Left forelimb (tissue), 1 donor: Measurements from ENCODE around the gene PRPF19.
"Not testable (repeated sequence)": the region's sequence is repeated elsewhere in the genome, so short reads cannot be mapped to it uniquely, and the experiment has no call there.

ENCODE experiments used
- DNase-seq: peaks from one replicate; pipeline ENCODE4 v3.0.0-alpha.2; 2018; ENCODE audit warnings: low spot score

PRPF19 gene

DNA sequence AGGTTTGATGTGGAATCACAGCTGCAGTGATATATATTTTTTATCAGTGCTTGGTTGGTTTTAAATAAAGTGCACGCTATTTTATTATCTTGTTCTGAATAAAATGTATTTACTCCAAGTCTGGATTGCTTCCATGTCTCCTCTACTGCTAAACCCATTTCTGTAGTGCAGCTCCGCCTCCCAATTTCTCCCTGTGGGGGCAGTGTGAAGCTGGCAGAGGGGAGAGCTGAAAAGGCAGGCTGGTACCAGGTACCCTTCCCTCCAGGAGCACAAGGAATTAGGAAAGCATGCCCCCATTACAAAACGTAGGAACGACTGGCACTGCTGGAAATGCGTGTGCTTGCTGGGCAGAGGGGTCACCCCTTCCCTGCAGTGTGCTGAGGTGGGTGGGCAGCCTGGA is 16.9 kb upstream of the PRPF19 start:
- no peak for DNase-seq

DNA sequence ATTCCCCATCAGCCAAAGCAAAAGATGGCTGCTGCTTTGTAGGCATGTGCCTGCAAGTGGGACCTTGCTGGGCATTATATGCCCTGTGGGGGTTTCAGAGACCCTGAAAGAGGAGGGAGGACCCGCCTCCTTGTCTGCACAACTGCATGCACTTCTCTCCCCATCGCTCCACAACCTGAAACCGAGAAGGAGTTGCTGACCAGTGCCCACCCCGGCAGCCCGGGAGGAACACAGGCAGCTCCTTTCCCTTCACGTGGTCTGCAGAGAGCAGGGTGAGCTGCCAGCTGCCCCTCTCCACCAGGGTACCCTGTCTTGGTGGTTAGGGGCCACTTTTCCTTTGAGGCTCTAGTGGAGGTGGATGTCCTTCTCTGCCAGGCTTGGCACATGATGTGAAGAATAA is 16.5 kb upstream of the PRPF19 start:
- no peak for DNase-seq

DNA sequence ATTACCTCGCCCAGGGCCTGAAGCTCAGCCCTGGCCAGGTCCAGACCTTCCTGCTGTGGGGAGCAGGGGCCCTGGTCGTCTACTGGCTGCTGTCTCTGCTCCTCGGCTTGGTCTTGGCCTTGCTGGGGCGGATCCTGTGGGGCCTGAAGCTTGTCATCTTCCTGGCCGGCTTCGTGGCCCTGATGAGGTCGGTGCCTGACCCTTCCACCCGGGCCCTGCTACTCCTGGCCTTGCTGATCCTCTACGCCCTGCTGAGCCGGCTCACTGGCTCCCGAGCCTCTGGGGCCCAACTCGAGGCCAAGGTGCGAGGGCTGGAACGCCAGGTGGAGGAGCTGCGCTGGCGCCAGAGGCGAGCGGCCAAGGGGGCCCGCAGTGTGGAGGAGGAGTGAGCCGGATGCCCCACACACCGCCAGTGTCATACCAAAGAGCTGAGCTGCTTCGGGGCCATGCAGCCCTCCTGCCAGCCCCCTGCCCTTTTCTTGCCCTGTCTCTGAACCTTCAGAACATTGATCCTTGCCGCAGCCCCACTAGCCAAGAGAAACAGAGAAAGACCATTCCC is 15.5 kb upstream of the PRPF19 start:
- DNase-seq: no peak

DNA sequence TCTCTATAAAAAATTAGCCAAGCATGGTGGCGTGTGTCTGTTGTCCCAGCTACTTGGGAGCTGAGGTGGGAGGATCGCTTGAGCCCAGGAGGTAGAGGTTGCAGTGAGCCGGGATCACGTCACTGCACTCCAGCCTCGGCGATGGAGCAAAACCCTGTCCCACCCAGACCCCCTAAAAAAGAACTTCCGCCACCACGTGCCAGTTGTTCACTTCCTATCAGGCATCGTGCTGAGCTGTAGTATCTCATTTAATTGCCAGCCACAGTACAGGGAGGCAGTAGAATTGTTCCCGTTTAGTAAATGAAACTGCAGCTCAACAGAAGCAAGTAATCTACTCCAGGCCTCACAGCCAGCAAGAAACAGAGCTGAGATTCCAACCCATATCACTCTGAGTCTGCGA is 14.9 kb upstream of the PRPF19 start:
- DNase-seq: no peak

DNA sequence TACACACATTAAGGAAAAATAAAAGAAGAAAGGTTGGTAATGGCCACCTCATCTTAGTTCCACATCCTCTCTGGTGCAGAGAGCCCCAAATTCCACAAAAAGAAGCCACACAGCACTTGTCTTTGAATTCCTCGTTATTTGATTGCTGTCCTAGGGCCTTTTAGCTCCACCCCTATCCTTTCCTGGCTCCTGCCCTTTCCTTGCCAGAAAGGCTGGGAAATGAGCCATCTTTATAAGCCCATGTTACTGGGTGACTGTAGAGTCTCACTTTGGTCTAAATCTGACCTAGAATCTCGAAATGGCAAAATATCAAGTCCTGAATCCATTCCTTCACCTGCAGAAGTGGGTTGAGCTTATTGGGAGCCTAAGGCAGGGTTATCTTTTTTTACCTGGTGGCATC is 13.6 kb upstream of the PRPF19 start:
- DNase-seq: no peak

DNA sequence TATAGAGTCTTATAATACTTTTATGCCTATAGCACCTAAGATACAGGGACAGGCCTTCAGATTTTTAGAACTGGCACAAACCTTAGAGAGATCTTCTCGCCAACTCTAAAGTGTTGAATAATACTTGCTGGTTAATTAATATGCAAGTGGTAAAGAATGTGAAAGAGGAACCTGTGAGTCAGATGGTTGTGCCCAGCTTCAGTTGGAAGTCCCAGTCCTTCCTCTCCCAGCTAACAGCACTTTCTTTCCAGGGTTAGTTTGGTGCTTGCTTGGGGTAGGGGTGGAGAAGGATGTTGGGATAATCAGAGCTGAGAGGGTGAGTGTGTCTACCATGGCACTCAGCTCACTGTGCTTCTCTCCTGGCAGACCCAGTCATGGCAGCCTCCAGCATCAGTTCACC is 12.9 kb upstream of the PRPF19 start:
- DNase-seq: no peak

DNA sequence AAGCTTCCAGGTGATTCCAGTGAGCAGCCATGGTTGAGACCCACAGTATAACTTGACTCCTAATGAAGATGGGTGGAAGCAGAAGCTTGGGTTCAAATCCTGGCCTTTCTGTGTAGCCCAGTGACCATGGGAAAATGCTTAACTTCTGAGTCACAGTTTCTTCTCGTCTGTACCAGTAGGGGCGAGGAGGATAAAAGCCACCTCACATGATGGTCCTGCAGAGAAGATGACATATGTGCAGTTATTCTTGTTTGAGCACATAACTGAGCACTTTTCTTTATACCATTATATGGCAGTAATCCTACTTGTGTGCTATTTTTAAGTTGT is 12.5 kb upstream of the PRPF19 start:
- no peak for DNase-seq

DNA sequence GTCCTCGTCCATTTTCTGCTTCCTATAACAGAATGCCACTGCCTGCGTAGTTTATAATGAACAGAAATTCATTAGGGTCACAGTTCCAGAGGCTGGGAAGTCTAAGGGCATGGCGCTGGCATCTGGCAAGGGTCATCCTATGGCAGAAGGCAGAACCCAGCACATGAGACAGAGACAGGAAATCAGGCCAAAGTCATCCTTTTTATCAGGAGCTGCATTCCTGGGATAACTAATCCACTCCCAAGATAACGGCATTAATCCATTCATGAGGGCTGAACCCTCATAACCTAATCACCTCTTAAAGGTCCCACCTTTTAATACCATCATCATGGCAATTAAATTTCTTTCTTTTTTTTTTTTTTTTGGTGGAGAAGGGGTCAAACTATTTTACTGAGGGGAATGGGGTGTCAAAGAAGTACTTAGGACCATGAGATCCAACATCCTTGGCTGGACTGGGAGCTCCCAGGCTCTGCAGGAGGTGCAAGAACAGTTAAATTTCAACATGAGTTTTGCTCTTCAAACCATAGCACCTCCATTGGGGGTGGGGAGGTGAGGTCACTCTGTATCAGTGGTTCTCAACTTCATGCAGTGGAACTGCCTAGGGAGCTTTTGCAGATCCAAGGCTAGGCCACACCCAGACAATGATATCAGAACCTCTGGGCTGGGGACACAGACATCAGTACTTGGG is 12.0 kb upstream of the PRPF19 start:
- no peak for DNase-seq

DNA sequence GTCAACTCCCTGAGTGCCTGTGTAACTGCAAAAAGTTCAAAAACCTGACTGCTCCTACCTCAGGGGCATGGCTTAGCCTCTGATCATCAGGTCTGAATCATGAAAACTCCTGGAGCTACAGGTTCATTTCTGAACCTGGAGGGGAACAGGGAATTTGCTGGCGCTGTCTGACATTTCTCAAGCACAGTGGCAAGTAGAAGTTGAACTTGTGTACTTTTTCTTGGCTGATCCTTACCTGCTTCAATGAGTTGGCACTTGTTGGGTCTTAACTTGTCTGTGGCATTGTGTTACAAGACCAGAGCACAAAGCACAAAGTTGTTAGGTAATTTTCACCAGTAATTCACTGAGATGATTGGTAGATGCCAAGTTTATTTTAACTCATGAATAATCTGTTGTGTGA is 10.9 kb upstream of the PRPF19 start:
- DNase-seq: no peak

DNA sequence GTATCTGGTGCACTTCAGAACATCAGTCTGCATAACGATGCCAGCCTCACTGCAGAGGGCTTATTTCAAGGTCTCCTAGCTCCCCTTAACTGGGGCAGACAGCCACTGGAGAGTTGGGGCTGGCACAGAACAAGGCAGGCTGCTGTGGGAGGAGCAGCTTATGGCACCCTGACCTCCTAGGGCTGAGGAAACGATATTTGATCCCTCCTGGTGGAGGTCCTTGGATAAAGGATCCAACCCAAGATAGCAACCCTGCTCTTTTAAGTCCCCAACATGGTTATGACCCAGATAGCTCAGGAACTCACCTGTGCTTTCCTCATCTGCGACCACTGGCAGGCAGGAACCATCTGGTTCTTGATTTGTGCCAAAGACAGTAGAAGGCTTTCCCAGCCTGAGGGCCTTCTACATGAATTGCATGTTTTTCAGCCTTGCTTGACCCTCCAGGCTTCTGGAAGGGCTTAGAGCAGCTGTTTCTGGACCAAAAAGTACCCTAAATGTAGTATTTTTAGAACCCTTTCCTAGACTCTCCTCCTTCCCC is 10.4 kb upstream of the PRPF19 start:
- DNase-seq: no peak

DNA sequence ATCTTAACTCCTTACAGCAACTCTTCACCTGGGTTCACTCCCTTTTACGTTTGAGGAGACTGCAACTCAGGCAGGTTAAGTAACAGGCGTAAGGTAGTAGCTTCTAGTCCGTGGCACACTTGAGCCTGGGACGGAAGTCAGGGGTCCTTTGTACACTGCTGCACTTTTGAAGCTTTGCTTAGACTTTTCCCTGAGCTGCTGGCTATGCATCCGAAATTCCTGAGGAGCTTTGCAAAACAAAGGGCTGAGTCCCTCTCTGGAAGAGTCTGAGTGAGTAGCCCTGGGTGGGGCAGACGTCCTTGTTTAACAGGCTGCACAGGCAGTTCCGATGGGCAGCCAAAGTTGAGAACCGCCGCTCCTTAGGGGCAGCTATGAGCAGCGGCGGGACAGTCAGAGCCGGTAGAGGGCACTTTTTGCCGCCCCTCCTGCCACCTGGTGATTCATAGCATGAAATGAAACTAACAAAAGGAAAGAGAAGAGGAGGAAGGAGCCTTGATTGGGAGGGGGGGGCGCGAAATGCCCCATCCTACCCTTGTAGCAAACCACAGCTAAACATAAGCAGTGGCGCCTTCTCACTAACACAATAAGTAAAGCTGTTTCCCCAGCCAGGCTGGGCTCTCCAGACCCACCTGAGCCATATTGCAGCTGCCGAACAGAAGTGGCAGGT is 9.0 kb upstream of the PRPF19 start:
- no peak for DNase-seq

DNA sequence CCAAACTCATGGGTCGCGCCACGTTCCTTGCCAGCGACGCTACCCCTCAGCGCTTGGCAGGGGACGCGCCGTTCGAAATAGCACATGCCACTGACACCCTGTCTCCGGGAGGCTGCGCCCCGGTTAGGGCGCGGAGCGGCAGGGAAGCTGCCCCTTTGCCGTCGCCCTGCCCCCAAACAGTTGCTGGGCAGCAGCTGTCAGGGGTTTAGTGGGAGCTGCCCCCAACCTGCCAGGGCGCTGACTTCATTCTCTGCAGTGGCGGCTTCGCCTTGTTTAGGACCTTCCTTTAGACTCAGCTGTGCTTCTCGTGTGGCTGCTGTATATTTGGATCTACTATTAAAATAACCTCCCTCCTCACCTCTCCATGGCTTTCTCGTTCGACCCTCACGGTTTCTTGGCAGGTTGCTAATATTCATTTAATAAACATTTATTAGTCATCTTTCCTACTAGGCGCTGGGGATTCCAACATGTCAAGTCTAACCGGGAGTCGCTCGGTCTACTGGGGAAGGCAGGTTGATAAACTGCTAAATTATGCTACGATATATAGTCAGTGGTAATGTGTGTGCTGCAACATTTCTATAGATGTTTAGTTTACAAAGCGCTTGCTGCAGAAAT is 8.4 kb upstream of the PRPF19 start:
- DNase-seq: peak; percentile 78

DNA sequence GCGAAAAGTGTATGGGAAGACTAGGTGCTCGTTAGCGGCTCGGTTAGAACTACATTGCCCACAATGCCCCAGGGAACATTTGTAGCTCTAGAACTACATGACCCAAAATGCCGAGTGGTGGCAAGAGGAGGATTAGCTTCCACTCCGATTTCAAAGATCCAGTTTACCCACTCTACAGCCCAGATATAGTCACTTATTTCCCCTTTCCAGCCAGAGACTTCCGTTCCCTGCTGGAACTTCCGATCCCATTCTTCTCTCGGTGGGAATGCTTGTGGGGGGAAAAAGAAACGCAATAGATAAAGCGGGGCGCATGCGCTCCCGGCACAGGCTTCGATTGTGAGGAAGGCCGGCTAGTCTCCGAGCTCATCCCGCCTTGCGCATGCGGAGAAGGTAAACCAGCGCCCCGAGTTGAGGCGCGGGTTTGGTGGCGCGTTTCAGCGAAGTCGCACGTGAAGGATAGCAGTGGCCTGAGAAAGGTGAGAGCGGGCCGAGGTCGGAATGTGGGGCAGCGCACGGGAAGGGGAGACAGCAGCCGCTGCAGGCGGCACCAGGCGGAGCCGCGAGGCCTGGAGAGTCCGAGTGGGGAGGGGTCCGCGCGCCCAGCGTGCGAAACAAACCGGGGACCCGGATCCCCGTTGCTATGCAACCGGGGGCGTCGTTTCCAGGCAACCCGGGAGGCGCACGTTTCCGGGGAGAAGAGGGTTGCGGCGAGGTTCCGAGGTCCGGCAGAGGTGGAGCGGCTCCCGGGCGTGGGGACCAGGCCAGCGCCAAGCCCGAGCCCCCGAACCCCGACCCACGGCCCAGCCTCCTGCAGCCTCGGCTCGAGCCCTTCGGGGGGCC is 7.6 kb upstream of the PRPF19 start, which contains the start of gene TMEM109:
Gene TMEM109 (plus strand): TSS at position 366 of the 840 bp plus-strand sequence. CDS start 5,536 bp downstream, outside the sequence.
- peak; percentile 92 for DNase-seq

DNA sequence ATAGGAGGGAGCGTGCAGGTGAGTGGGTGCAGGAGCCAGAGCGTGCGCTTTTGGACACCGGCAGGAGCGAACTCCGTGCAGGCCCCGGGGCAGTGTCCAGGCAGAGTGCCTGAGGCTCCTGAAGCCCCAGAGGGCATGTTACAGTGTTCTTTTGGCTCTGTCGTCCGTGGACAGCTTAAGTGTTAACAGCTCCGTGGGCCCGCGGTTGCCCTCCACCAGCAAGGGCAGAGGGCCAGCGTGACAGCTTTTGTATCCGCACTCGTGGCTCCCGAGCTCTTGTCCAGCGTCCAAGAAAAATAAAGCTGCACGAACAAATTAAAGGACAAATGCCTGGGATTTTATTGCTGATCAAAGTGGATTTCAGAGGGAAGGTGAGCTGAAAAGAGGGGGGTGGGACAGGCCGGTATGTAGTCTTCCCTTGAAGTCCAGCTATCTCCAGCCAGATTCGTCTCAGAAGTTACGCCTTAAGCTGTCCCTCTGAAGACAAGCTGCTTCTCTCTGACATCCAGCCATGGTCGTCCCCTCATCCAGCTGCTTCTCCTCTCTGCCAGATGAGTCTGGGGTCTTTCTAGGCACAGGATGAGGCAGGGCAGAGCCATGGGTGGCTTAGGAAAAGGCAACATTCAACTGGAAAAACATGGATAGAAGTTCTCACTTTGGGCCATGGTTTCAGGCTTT is 6.6 kb upstream of the PRPF19 start:
- no peak for DNase-seq

DNA sequence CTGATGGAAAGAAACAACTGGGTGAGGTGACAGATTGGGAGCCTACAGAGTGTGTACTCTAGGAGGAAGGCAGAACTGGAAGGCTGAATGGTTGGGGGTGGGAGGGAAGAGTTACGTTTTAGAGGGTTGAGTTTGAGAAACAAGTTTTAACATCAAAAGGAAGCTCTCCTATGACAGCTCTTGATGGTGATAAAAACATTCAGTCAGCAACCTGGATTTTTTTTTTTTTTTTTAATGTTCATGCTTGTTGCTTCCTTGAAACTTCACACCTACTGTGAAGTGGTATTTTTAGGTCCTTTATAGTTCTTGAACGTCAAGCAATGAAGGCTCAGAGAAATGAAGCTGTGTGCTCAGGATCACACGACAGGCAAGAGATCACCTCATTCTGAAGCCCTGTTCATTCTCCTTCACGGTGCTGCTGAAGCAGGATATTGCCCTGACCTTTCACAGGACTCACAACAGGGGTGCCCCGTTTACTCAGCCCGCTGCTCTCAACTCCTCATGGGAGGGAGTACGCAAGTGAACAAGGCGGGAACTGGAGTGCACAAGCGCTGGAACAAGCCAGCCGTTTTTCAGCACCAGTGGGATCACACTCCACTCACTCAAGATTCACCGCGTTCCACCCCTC is 6.0 kb upstream of the PRPF19 start:
- no peak for DNase-seq

DNA sequence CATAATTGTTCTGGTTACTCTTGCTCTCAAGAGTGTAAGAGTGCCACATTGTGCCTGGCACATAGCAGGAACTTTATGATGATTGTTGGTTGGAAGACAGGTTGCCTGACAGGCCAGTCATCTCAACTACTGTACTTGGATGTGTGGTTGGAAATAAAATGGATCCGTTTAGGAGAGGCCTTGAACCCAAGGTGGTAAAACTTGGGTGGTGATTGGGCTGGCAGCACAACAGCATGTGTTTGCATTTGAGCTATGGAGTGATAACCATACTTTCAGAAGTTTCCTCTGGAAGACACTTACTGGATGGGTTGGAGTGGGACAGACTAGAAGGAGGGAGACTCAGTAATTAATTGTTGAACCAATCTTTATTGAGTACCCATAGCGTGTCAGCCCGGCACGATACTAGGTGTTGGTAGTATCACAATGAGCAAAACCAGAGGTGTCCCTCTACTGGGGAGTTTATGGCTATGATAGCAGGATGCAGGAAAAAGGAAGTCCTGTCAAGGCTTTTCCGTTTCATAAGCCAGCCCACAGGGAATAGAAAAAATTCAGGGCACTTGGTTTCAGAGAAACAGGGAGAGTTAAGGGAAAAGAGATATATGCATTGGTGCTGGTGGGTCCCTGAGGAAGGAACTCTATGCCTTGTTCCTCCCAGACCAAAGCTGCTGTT is 4.5 kb upstream of the PRPF19 start:
- no peak for DNase-seq

DNA sequence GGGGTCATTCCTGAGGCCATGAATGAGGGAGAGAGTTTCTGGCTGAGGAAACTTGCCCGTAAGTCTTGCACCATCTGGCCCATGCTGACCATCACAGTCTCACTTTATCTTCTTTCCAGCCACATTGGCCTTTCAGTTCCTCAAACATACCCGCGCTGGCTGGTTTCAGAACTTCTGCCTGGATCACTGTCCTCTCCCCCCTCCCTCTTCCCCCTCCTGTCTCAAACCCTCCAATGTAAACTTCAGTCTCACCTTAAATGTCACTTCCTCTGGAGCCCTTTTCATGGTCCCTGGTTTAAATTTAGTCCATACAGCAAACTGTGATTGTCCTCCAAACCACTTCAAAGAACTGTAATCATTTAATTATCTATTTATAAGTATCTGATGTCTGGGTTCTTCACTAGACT is 3.9 kb upstream of the PRPF19 start:
- no peak for DNase-seq

DNA sequence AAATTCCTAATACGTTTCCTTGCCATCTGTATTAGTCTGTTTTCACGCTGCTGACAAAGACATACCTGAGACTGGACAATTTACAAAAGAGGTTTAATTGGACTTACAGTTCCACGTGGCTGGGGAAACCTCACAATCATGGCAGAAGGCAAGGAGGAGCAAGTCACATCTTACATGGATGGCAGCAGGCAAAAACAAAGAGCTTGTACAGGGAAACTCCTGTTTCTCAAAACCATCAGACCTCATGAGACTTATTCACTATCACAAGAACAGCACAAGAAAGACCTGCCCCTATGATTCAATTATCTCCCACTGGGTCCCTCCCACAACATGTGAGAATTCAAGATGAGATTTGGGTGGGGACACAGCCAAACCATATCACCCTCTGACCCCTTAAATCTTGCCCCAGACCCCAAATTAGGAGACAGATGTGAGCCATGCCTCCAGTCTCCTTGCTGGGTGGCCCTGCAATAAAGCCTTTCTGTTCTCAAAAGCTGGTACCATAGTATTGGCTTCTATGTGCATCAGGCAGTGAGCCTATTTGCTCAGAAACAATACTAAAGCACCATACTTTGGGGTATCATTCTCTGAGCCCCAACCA is 3.4 kb upstream of the PRPF19 start:
- DNase-seq: not testable (repeated sequence)

DNA sequence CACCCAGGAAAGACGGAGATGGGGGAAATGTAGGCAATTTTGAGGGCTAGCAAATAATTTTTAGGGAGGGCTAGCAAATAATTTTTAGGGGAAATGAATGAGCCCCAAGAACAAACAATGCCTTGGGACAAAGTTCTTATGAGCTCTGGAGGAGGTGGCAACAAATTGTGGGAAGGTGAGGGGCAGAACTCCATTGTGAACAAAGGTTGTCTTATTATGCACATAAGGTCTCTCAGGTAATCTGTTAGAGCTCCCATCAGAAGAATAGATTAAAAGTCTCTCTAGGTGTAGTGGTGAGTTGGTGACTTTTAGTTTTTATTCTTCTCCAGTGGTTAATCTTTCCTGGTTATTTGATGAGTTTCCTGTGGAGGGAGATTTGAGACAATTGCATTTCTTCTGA is 2.4 kb upstream of the PRPF19 start:
- no peak for DNase-seq

DNA sequence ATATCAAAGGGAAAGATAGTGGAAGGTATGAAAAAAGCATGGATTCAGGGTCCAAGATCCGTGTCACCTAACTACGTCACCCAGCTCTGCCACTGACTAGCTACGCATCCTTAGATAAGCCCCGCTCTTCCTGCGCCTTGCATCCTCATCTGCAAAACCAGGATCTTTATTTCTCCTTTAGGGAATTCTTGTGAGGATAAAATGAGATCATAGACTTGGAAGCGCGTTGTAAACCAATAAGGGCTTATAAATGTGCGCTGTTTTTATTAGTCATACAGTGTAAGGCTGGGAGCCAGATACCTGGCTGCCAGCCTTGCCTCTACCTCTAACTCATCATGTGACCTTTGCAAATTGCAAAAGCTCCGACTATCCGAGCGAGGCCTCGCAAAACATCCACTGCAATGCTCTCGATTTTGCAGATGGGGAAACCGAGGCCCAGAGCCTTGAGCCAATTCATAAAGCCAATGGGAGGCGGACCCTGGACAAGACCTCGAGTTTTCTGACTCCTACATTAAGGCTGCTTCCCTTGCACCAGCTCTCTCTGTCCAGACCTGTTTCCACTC is 753 bp downstream of the PRPF19 start:
- DNase-seq: no peak
